Measurements from ENCODE around the gene RAD23B.
"Not testable (repeated sequence)": the region's sequence is repeated elsewhere in the genome, so short reads cannot be mapped to it uniquely, and the experiment has no call there.

The RAD23B gene

DNA sequence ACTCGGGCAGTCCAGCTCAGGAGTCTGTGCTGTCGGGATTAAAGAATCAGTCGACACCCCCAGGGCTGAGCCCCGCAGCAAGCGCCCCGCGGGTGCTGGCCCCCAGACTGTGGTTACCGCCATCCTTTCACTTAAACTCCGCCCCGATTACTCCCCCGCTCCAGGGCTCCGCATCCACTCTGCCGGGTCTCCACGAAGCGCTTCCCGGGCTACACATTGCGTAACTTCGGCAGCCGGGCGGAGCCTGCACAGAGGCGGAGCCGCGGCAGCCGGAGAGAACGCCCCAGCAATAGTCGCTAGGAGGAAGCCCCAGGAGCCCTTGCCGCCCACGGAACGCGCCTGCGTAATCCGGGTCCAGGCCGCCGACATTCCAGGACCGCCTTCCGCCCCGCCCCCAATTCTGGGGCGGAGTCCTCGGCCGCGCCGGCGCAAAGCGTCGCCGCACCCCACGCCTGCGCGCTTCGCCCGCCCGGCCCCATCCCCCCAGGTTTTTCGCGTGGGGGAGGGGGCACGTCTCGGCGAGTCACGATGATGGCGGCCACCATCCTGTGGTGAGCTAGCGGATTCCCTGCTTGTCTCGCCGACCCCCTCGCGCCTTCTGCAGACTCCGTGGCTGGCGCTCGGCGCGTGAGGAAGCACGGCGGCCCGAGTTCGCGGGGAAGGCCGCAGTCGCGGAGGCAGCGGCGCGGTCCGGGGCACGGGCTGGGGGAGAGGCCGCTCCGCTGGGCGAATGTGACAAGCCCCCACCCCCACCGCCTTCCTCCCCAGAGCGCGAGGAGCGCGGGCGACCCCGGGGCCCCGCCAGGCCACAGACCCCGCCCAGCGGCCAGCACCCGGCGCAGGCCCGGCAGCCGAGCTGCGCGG, at the start of gene RAD23B:
Gene RAD23B (plus strand): TSS at position 521 of the 864 bp plus-strand sequence. CDS start 351 bp downstream, outside the sequence.
- DNase-seq (ENCODE audit: low spot score): peak; percentile 96

GRCh38 chr9:107235765-107236442, 47.2 kb upstream of the RAD23B start:
- DNase-seq (ENCODE audit: low spot score): no peak

DNA sequence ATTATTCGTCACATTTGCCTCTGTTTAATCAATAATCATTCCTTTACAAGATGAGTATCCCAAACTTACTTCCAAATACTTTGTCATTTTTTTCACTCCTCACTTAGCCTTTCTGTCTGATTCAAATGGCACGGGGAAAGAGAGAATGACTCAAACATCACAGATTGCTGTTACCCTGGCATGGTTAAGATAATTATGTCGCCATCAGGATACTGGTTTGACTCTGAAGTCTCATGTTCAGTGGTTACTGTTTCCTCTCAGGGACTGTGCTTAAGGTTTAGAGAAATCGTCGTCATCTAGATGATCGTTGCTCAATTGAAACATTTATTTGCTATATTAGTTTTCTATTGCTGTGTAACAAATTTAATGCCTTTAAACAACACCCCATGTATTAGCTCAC, 45.2 kb upstream of the RAD23B start:
- no peak for DNase-seq (ENCODE audit: low spot score)

DNA sequence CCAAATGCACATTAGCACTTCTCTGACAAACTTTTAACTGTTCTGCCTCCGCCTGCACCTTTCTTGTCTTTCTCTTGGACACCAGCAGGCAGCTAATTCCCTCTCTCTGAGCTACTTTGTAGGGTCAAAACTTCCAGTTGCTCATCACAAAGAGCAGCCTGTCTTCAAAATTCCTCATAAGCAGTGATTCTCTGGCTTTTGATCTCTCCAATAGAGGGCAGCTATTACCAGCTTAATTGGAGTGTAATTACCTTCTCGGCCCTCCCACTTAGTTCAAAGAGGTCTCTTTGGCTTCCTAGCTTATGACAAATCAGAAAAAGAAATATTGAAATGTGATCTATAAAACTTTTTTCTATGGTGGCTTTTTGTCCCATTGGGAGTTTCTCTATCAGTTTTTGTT, 43.6 kb upstream of the RAD23B start:
- DNase-seq (ENCODE audit: low spot score): peak; percentile 12

- DNase-seq (ENCODE audit: low spot score): no peak
Measured at GRCh38 chr9:107240260-107240659, 42.8 kb upstream of the RAD23B start.

GRCh38 chr9:107242073-107243030, 40.7 kb upstream of the RAD23B start:
- DNase-seq (ENCODE audit: low spot score): no peak

DNA sequence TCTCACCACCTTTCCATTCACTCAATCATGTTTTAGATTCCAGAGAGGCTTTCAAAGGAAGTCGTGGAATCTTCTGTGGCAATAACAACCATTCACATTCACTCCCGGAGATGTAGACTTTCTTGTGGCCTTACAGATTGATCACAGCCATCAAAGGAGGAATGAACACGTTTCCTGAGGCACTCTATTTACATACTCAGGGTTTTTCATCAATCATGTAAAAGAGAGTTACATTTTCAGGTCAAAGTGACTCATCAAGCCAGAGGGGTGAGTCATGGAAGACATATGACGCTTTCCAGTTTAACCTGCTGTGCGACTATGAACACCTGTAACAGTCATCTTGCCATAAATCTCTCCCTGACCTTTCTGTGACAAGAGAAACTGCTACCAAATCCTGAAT, 39.3 kb upstream of the RAD23B start:
- DNase-seq (ENCODE audit: low spot score): no peak

DNA sequence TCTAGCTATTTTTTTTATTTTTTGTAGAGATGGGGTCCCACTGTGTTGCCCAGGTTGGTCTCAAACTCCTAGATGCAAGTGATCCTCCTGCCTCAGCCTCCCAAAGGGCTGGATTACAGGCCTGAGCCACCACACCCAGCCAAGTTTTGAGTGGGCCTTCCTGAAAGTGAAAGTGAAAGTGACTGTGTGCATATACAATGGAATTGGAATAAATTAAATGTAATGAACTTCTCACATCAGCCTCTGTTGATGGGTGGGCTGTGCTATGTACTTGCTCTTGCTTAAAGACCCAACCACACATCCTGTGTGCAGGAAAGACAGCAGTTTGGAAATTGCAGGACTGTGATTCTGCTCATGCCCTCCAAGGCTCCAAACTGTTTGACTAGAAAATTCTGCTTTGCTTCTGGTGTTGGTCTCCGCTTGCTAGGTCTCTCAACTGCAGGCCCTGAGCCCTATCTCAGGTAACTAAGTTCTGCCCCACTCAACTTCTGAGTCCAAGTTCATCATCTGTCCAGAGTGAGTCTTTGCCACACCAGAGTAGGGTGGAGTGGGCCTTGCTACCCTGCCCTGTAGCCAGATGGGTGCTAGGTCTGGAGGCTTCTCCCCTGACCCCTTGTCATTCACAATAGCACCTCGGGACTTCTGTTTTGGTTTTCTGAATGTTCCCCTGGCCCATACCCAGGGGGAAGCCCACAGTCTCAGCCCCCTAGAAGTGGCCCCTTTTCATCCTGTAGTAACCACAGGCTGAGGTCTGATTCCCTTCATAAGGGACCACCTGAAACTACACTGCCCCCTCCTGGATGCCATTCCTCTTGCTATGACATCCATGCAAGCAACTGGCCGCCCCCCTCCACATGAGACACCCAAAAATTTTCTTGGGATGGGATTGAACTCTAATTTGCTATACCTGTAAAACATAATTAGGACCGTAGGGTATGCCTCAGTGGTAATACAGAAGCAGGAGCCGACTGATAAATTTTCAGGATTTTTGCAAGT, 36.5 kb upstream of the RAD23B start:
- DNase-seq (ENCODE audit: low spot score): no peak

GRCh38 chr9:107248714-107249113, 34.4 kb upstream of the RAD23B start:
- no peak for DNase-seq (ENCODE audit: low spot score)

DNA sequence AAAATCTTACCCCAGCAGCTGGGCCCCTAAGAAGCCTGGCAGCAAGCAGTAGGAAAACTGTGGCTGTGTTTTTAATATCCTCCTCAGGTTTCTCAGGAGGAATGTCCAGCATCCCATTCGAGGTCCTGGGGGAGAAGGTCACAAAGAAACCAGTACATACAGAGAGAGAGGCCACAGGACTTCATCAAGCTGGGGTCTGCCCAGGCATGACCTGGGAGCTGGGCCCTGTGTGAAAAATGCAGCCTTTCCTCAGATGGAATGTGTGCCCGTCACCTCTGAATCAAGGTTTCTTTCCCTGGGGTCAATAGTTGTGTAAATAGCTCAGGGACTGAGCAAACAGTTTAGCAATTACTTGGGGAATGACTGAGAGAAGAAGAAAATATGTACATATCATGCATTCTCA, 33.9 kb upstream of the RAD23B start:
- DNase-seq (ENCODE audit: low spot score): no peak

GRCh38 chr9:107249665-107250285, 33.3 kb upstream of the RAD23B start:
- DNase-seq (ENCODE audit: low spot score): no peak

GRCh38 chr9:107251756-107252322, 31.2 kb upstream of the RAD23B start:
- peak; percentile 18 for DNase-seq (ENCODE audit: low spot score)

- DNase-seq (ENCODE audit: low spot score): no peak
Measured at GRCh38 chr9:107258919-107259318, 24.2 kb upstream of the RAD23B start.

- DNase-seq (ENCODE audit: low spot score): not testable (repeated sequence)
Measured at GRCh38 chr9:107259751-107260313, 23.2 kb upstream of the RAD23B start.

GRCh38 chr9:107260437-107261081, 22.5 kb upstream of the RAD23B start:
- no peak for DNase-seq (ENCODE audit: low spot score)

DNA sequence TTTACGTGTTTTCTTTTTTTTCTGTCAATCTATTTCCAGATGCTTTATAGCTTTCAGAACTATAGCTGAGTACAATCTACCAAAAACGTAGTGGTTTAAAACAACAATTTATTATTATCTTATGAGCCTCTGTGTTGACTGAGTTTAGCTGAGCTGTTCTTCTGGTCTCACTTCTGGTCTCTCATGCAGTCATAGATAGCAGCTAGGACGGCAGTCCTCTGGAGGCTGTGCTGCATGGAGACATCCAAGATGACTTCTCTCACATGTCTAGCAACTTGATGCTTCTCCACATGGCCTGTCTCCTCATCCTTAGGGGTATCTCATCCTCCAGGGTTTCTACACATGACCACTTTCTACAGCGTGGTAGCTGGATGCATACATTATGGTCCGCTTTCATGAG, 22.0 kb upstream of the RAD23B start:
- no peak for DNase-seq (ENCODE audit: low spot score)

GRCh38 chr9:107263289-107263688, 19.8 kb upstream of the RAD23B start:
- no peak for DNase-seq (ENCODE audit: low spot score)

GRCh38 chr9:107266624-107267368, 16.3 kb upstream of the RAD23B start:
- DNase-seq (ENCODE audit: low spot score): no peak

DNA sequence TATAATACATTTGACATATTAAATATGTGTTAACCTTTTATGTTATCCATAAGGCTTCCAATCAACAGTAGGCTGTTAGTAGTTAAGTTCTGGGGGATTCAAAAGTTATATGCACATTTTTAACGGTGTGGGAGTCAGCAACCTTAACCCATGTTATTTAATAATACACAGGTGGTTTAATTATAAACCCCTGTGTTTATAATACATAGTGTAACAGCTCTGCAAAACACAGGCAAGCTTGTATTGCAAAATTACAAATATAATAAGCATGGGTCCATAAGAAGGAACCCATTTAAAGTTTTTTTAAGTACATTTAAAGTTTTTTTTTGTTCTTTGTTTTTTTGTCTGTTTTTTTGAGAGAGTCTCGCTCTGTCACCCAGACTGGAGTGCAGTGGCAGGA, 14.5 kb upstream of the RAD23B start:
- no peak for DNase-seq (ENCODE audit: low spot score)

Measured in pons (tissue), 1 donor.